CD4-positive, alpha-beta T cell treated with Interleukin-12 subunit alpha and Interleukin-12 subunit beta, for 1 hour (primary cell): ENCODE data around the gene RASA2.

Experiments used
- DNase-seq: peaks from one replicate; pipeline ENCODE4 v3.0.0-alpha.2; 2020

The RASA2 gene

GRCh38 chr3:141540531-141540930 is 53.7 kb downstream of the RASA2 start:
- no peak for DNase-seq

DNA sequence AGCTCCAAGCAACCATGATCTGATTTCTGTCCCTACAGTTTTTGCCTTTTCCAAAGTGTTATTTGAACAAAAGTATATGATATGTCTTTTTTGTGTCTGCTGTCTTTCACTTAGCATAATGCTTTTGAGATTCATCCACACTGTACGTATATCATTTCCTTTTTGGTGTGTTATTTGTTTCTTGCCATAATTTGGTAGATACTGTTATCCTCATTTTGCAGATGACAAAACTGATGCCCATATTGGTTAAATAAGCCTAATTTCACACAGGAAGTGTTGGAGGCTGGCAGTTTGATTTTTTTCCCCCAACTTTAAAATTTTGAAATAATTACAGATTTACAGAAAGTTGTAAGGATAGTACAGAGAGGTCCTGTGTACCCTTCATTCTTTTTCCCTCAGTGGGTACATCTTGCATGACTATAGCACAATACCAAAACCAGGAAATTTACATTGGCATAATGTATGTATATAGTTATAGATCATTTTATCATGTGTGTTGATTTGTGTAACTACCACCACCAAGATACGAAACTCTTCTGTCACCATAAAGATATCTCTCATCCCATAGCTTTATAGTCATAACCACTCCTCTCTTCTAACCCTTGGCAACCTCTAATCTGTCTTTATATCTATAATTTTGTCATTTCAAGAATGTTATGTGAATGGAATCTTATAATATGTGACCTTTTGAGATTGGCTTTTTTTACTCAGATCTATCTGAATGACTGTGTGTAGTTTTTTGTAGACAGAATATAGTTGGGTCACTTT is 55.6 kb downstream of the RASA2 start:
- no peak for DNase-seq

GRCh38 chr3:141542989-141543388 is 56.2 kb downstream of the RASA2 start:
- DNase-seq = no peak

GRCh38 chr3:141544697-141545096 is 57.9 kb downstream of the RASA2 start:
- peak; percentile 61 for DNase-seq

- DNase-seq = no peak
These were observed 59.3 kb downstream of the RASA2 start for GRCh38 chr3:141546081-141546480.

DNA sequence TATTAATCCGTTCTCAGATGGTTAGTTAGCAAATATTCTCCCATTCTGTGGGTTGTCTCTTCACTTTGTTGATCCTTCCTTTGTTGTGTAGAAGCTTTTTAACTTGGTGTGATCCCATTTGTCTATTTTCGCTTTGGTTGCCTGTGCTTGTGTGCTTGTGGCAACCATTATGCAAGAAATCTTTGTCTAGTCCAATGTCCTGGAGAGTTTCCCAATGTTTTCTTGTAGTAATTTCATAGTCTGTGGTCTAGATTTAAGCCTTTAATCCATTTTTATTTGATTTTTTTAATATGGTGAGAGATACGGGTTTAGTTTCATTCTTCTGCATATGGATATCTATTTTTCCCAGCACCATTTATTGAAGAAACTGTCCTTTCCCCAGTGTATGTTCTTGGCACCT is 59.8 kb downstream of the RASA2 start:
- no peak for DNase-seq

GRCh38 chr3:141547791-141548190 is 61.0 kb downstream of the RASA2 start:
- no peak for DNase-seq

DNA sequence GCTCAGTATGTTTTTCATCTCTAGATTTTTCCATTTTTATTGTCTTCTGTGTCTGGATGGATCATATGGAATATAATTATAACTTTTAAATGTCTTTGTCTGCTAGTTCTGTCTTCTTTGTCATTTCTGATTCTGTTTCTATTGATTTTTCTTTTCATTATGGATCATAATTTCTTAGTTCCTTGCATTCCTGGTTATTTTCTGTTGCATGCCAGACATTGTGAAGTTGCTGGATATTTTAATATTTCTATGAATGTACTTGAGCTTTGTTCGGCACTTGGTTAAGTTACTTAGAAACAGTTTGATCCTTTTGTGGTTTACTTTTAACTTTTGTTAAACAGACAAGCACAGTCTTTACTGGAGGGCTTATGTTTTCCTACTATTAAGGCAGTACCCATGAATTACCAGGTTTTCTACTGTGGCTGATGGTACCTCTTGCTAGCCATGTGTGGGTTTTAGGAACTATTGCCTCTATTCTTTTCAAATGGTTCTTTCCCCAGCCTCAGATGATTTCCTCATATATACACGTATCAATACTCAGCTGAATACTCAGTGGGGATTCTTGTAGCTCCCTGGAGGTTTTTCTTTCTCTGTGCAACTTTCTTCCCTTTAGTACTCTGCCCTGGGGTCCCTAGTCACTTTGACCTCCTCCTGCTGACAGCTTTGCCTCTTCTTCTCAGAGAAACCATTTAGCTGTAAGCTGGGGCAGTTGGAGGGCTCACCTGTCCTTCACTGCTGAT is 64.3 kb downstream of the RASA2 start:
- DNase-seq = no peak

- DNase-seq = no peak
These were observed 65.7 kb downstream of the RASA2 start for GRCh38 chr3:141552440-141552991.

DNA sequence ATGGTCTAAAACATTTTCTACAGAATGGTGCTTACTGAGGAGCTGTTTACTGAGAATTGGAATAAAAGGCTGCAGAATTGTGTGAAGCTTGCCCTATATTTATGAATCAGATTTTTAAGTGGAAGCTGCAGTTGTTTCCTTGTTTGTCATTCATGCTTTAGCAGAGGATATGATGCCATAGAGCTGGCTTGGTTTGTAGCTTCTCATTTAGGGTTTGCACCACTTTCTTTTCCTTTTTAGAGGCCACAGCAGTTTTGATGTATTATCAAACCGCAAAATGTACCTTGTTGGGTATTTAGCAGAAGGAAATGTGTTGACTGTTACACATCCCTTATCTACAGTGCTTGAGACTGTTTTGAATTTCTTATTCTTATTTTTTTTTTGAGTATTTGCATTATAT is 66.2 kb downstream of the RASA2 start:
- DNase-seq = peak; percentile 67

DNA sequence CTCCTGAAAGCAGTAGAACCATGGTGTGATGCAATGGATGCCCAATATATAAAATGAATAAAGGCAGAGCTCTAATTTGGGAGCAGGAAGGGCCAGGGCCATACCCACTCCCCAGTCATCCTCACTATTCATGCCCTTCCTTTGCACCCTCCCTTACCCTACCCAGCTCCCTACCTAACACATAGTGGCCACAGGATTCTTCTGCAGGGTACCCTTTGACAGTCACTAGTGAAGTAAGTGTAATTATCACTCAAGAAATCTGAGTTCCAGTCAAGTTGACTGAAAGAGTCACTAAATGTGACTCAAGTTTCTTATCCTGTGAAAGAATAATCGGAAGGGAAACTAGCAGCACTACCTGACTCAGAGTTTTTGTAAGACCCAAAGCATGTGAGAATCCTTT is 69.2 kb downstream of the RASA2 start:
- DNase-seq = no peak

DNA sequence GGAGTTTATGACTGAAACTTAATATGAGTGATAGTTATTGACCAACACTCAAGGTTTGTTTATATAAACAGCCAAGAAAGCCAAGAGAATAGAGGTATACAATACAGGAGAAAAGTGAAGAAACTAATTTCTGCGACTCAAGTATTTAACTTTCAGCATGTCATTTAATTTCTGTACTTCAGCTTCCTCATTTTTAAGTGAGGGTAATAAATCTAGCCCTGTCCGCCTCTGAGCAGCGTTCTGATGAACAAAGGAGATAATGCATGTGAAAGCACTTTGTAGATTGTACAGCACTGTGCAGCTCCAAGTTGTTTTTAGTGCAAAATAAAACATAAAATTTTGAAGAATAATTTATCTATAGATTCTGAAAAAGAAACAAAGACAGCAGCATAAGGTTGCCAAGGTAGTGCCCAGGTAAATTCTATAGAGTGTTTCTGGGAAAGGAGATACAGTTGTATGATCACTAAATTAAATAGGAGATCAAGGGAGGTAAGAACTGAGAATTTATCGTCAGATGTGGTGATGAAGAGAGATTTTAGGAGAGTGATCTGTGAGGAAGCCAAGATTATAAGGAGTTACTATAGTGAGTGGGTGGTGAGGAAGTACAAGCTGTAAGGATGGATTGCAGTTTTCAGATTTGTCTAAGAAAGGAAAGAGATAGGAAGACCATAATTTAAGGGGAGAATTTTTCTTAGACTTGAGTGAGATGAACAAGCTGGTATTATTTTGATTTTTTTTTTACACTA is 71.3 kb downstream of the RASA2 start:
- DNase-seq = no peak

- DNase-seq = peak; percentile 80
These were observed 74.7 kb downstream of the RASA2 start for GRCh38 chr3:141561426-141562034.

- no peak for DNase-seq
These were observed 77.4 kb downstream of the RASA2 start for GRCh38 chr3:141564241-141564640.

GRCh38 chr3:141570068-141570467 is 83.2 kb downstream of the RASA2 start:
- no peak for DNase-seq

GRCh38 chr3:141575879-141576743 is 89.3 kb downstream of the RASA2 start:
- peak; percentile 26 for DNase-seq

DNA sequence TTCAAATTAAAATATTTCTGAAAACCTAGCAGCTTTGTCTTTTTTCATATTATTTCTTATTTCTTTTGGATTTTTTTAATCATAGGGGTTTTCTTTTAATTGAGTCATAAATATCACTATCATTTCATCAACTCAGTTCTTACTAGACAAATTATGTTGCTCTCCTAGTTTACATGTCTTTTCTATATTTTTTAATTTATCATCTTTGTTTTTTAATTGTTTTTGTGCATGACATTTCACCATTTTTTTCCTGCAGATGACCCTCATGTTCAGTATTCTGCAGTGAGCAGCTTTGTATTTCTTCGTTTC is 89.9 kb downstream of the RASA2 start:
- DNase-seq = no peak

GRCh38 chr3:141578202-141578973 is 91.6 kb downstream of the RASA2 start:
- no peak for DNase-seq

DNA sequence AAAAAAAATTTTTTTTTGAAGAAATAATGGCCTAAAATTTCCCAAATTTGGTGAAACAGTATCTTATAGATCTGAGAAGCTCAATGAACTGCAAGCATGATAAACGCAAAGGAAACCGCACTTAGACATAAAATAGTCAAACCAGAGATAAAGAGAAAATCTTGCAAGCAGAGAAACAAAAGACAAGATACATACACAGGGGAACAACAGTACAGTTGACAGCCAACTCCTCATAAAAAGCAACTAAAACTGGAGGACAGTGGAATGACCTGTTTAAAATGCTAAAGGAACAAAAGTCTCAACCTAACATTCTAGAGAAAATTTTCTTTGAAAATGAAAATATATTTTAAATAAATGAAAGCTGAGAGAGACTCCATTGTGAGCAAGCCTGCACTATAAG is 107.5 kb downstream of the RASA2 start:
- DNase-seq = no peak

GRCh38 chr3:141597931-141598330 is 111.1 kb downstream of the RASA2 start:
- no peak for DNase-seq

GRCh38 chr3:141600331-141600730 is 113.5 kb downstream of the RASA2 start:
- no peak for DNase-seq
